CD14-positive monocyte (primary cell): ENCODE measurements around the gene AATK. TPM values are rescaled to one million over a fixed set of nuclear protein-coding genes. Genes with fewer than 3 reads are reported as not detected.

Source experiments
- DNase-seq, 3 donors: peaks; one replicate each; pipeline ENCODE4 v3.0.0-alpha.2; 2011 to 2022
- H2AFZ ChIP-seq: 2 replicates; pipeline ENCODE4 v1.6.0; 2012; ENCODE audit warnings: mild to moderate bottlenecking, low read depth, low read length, inconsistent platforms; ENCODE audit not compliant: insufficient read depth, poor library complexity, severe bottlenecking
- H3K27ac ChIP-seq, 2 donors: 1 replicate in 1 of 2; 2 replicates in 1 of 2; pipeline ENCODE4 v1.5.1; 2012 to 2013; ENCODE audit warnings: low read length in 2 of 2, control low read depth in 1 of 2, inconsistent platforms in 1 of 2, low read depth in 1 of 2, mild to moderate bottlenecking in 1 of 2
- H3K27me3 ChIP-seq, 2 donors: one replicate each; pipeline versions ENCODE4 v1.6.0 to v1.6.1; 2011 to 2013; ENCODE audit warnings: low read length in 2 of 2; ENCODE audit not compliant: control insufficient read depth in 2 of 2, insufficient read depth in 2 of 2
- H3K36me3 ChIP-seq, 2 donors: replicated peaks in 1 of 2; 1 replicate in 1 of 2; 2 replicates in 1 of 2; pipeline versions ENCODE4 v1.5.1 to v1.6.1; 2012 to 2013; ENCODE audit warnings: low read length in 2 of 2, control low read depth in 1 of 2, inconsistent platforms in 1 of 2, mild to moderate bottlenecking in 1 of 2; ENCODE audit not compliant: insufficient read depth in 2 of 2, control insufficient read depth in 1 of 2
- H3K4me1 ChIP-seq, 2 donors: 1 replicate in 1 of 2; 2 replicates in 1 of 2; pipeline versions ENCODE4 v1.5.1 to v1.6.1; 2012 to 2013; ENCODE audit warnings: low read length in 2 of 2, control low read depth in 1 of 2, inconsistent platforms in 1 of 2, mild to moderate bottlenecking in 1 of 2, moderate library complexity in 1 of 2; ENCODE audit not compliant: insufficient read depth in 2 of 2, control insufficient read depth in 1 of 2
- H3K4me2 ChIP-seq: replicated peaks from 2 replicates; pipeline ENCODE3; 2012; ENCODE audit warnings: low read length, moderate library complexity, mild to moderate bottlenecking; ENCODE audit not compliant: poor library complexity, severe bottlenecking; ENCODE audit errors: extremely low read depth
- H3K4me3 ChIP-seq, 3 experiments: fragments of 200-600 bp in 1 of 3; sonication (generic) in 1 of 3; replicated peaks in 1 of 3; 1 replicate in 2 of 3; 2 replicates in 1 of 3; pipeline ENCODE4 v1.5.1; 2011 to 2013; ENCODE audit warnings: low read length in 3 of 3, mild to moderate bottlenecking in 3 of 3, control low read depth in 2 of 3, low read depth in 2 of 3, inconsistent platforms in 1 of 3, moderate library complexity in 1 of 3
- H3K79me2 ChIP-seq: 2 replicates; pipeline ENCODE4 v1.6.0; 2012; ENCODE audit warnings: mild to moderate bottlenecking, control low read depth, inconsistent platforms, low read length, moderate library complexity; ENCODE audit not compliant: insufficient read depth
- H3K9ac ChIP-seq: 2 replicates; pipeline ENCODE4 v1.6.0; 2017; ENCODE audit warnings: low read length, mild to moderate bottlenecking; ENCODE audit not compliant: insufficient read depth, poor library complexity, severe bottlenecking
- H3K9me3 ChIP-seq, 2 donors: replicated peaks in 1 of 2; 1 replicate in 1 of 2; 2 replicates in 1 of 2; pipeline versions ENCODE4 v1.5.1 to v1.6.1; 2012 to 2013; ENCODE audit warnings: low read length in 2 of 2, control low read depth in 1 of 2; ENCODE audit not compliant: control insufficient read depth in 1 of 2, insufficient read depth in 1 of 2
- H4K20me1 ChIP-seq: 2 replicates; pipeline ENCODE4 v1.6.0; 2012; ENCODE audit warnings: mild to moderate bottlenecking, low read length, control low read depth, moderate library complexity; ENCODE audit not compliant: insufficient read depth
- H3K27ac Mint-ChIP-seq, 7 donors: one replicate each; pipeline ENCODE4 v1.8.0; 2020; ENCODE audit warnings: mild to moderate bottlenecking in 7 of 7, mixed read lengths in 7 of 7, moderate library complexity in 6 of 7, inconsistent platforms in 2 of 7
- H3K27me3 Mint-ChIP-seq, 3 donors: one replicate each; pipeline ENCODE4 v1.8.0; 2021 to 2022; ENCODE audit warnings: low read depth in 3 of 3, mild to moderate bottlenecking in 3 of 3, mixed read lengths in 3 of 3, moderate library complexity in 3 of 3, inconsistent platforms in 1 of 3
- H3K36me3 Mint-ChIP-seq, 2 donors: one replicate each; pipeline ENCODE4 v1.8.0; 2020; ENCODE audit warnings: mixed read lengths in 2 of 2, inconsistent platforms in 1 of 2, mild to moderate bottlenecking in 1 of 2
- H3K4me1 Mint-ChIP-seq: one replicate; pipeline ENCODE4 v1.8.0; 2020; ENCODE audit warnings: mild to moderate bottlenecking, mixed read lengths
- H3K4me3 Mint-ChIP-seq, 2 donors: one replicate each; pipeline ENCODE4 v1.8.0; 2020; ENCODE audit warnings: mild to moderate bottlenecking in 2 of 2, mixed read lengths in 2 of 2, moderate library complexity in 1 of 2
- H3K9me3 Mint-ChIP-seq, 7 donors: one replicate each; pipeline ENCODE4 v1.8.0; 2020 to 2022; ENCODE audit warnings: mixed read lengths in 7 of 7, mild to moderate bottlenecking in 6 of 7, moderate library complexity in 6 of 7, inconsistent platforms in 2 of 7
- CTCF ChIP-seq: fragments of 200-600 bp; IDR thresholded peaks from one replicate; pipeline ENCODE4 v1.8.0; 2022; ENCODE audit warnings: antibody characterized with exemption, mild to moderate bottlenecking
- WGBS: methylation state at CpG from one replicate; pipeline ENCODE4 v1.1.5; 2013; ENCODE audit warnings: missing lambda C conversion rate; ENCODE audit not compliant: insufficient coverage; 5-methylcytosine and 5-hydroxymethylcytosine counted together
- intact Hi-C, 2 donors: fragments of 100-400 bp; cut with micrococcal nuclease; formaldehyde crosslinking; loops; one replicate each; pipeline versions ENCODE4 v1.15.0 to v1.15.1; 2023
- polyA plus RNA-seq, 3 donors: library from polyadenylated mRNA; depleted of rRNA in 1 of 3; unstranded in 2 of 3; stranded (reverse) in 1 of 3; fragments of 300-500 nt in 2 of 3; fragments of >200 nt in 1 of 3; fragmentation: Illumina TruSeq in 2 of 3; gene quantifications; 1 replicate in 2 of 3; 2 replicates in 1 of 3; pipeline ENCODE4 v1.2.3, GENCODE V29; 2012 to 2021

AATK gene
- polyA plus RNA-seq, 3 donors, result 0.93 to 15.3 (median 2.0) TPM

- H3K9me3 Mint-ChIP-seq, result peaks cover 0 to 1% (median 0%) of the 10 kb centered on the region in 7 donors
- H3K79me2 ChIP-seq, result no peaks in the 10 kb centered on the region
These were observed 3.9 kb upstream of the AATK start for GRCh38 chr17:81169870-81170309.

GRCh38 chr17:81167638-81168037, 1.6 kb upstream of the AATK start:
- Histone ChIP-seq H3K27ac (no peak overlapping the region), H3K36me3 (no peaks in the 10 kb centered on the region), H3K79me2 (no peaks in the 10 kb centered on the region), H4K20me1 (no peaks in the 10 kb centered on the region), H2AFZ (no peak overlapping the region), H3K4me3 (no peak overlapping the region), H3K9me3 (no peaks in the 10 kb centered on the region), H3K4me1 (peaks cover 6 to 8% of the 10 kb centered on the region in 2 donors), H3K4me2 (no peak overlapping the region), H3K9ac (no peak overlapping the region), H3K27me3 (peaks cover 0 to 26% of the 10 kb centered on the region in 2 donors)
- Mint-ChIP-seq H3K27me3 (peaks cover 20 to 44% (median 29%) of the 10 kb centered on the region in 3 donors), H3K4me1 (no peaks in the 10 kb centered on the region), H3K4me3 (no peak overlapping the region), H3K27ac (no peak overlapping the region), H3K36me3 (peaks cover 0 to 2% of the 10 kb centered on the region in 2 donors), H3K9me3 (peaks cover 0 to 1% (median 0%) of the 10 kb centered on the region in 7 donors)
- TF ChIP-seq CTCF, result no peak
- intact Hi-C loops, result no loop called here
- DNase-seq, result no peak
- 88% methylated on average over 5 of the region's 7 CpGs for WGBS

More at GRCh38 chr17:81169870-81170309, 3.9 kb upstream of the AATK start:
- Mint-ChIP-seq H3K27ac (no peak overlapping the region), H3K4me3 (no peak overlapping the region), H3K4me1 (no peaks in the 10 kb centered on the region), H3K36me3 (peaks cover 0 to 2% of the 10 kb centered on the region in 2 donors), H3K27me3 (peaks cover 16 to 33% (median 23%) of the 10 kb centered on the region in 3 donors)
- peaks cover 6 to 8% of the 10 kb centered on the region in 2 donors for H3K4me1 ChIP-seq
- peaks cover 0 to 20% of the 10 kb centered on the region in 2 donors for H3K27me3 ChIP-seq
- H4K20me1 ChIP-seq, result no peaks in the 10 kb centered on the region
- WGBS, result 98% methylated on average over 3 of the region's 3 CpGs
- no peaks in the 10 kb centered on the region for H3K36me3 ChIP-seq
- no peaks in the 10 kb centered on the region for H3K9me3 ChIP-seq
- H2AFZ ChIP-seq, result no peak overlapping the region
- no peak overlapping the region for H3K27ac ChIP-seq
- no peak overlapping the region for H3K9ac ChIP-seq
- intact Hi-C loops, result no loop called here
- H3K4me3 ChIP-seq, result no peak overlapping the region
- no peak for DNase-seq
- TF ChIP-seq CTCF, result no peak
- H3K4me2 ChIP-seq, result no peak overlapping the region
